ENCODE results near the gene CYB5R2. TPM values are rescaled to one million over a fixed set of nuclear protein-coding genes. Genes with fewer than 3 reads are reported as not detected.
"Not testable (repeated sequence)": the region's sequence is repeated elsewhere in the genome, so short reads cannot be mapped to it uniquely, and the experiment has no call there.

The CYB5R2 gene
- total RNA-seq, 1 experiment from 2014 or later = 3.6 TPM

DNA sequence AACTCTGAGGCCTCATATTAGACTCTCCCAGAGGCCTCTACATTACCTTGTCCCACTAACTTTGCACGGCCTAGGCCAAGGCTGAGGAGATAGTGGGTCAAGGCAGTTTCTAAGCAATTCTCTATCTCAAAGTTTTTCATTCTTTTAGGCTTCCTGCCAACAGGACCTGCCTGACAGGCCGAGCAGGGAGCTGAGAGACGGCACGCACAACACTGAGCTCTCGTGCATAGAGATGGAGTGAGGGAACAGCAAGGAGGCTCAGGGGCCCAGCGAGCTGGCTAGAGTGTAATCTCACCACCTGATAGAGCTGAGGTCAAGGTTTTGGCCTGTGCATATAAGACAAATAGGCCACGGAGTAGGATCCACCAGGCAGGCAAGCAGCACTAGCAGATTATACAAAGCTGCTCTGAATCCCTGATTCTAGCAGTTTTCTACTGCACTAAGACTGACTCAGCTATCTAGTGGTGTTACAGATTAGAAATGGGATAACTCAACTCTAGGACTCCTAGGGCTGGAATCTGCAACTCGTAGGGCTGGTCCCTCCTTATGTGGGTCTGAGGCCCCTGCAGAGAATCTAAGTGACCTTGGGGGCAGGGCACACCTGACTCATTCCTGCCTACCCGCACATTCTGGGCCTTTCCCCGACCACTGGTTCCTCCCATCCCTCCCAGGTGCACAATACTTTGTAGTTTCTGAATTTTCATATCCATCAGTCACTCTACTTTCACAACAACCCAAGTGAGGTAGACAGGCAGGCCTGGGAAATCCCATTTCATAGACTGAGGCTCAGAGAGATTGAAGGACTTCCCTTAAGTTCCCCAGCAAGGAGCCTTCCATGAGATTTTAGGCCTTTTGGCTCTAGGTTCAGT is 1.7 kb downstream of the CYB5R2 start:
- no peak for DNase-seq (ENCODE audit: extremely low read depth, low read depth)

DNA sequence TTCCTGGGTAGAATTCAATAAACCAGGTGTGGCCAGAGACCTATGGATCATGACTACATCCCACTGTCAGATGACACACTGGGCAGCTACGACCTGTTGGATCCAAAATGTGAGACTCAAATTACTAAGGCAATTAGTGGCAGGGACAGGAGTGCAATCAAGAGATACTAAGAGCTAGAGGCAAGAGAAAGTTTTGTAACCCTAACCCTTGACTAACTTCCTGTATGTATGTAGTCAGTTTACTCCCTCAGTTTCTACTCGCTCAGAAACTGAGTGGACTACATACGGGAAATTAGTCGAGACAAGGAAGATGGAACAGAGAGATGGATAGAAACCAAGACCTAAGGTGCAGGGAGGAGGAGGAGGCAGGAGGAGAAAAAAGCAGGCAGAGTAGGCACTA is 2.7 kb downstream of the CYB5R2 start:
- no peak for DNase-seq (ENCODE audit: extremely low read depth, low read depth)

- DNase-seq (ENCODE audit: extremely low read depth, low read depth) = no peak
Observed at GRCh38 chr11:7668911-7669310, 4.4 kb downstream of the CYB5R2 start.

- DNase-seq (ENCODE audit: extremely low read depth, low read depth) = no peak
Observed at GRCh38 chr11:7668464-7668863, 4.8 kb downstream of the CYB5R2 start.

- no peak for DNase-seq (ENCODE audit: extremely low read depth, low read depth)
Observed at GRCh38 chr11:7667460-7667859, 5.8 kb downstream of the CYB5R2 start.

DNA sequence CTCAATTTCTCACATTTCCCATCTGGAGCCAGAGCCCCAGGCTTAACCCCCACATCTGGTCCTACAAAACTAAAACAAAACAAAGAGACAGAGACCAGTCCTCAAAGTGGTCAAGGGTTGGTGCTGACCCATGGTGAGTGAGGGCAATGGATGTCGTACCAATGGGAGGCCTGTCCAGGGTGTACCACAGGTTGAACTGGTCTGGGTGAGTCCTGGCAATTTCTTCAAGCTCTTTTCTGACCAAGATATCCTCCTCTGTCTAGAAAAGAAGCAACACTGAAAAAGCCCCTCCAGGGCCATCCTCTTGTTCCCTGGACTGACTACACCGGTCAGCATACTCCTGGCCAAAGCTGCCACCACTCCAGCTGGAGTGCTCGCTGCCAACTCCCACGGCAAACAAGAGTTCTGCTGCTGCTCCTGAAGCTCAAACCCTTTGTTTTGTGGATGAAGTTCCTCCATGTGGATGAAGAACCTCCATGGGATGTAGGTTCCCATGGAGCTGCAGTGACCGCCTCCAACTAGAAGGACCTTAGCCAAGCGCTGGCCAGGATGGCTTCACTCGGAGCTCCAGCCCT is 6.9 kb downstream of the CYB5R2 start:
- DNase-seq (ENCODE audit: extremely low read depth, low read depth) = no peak

DNA sequence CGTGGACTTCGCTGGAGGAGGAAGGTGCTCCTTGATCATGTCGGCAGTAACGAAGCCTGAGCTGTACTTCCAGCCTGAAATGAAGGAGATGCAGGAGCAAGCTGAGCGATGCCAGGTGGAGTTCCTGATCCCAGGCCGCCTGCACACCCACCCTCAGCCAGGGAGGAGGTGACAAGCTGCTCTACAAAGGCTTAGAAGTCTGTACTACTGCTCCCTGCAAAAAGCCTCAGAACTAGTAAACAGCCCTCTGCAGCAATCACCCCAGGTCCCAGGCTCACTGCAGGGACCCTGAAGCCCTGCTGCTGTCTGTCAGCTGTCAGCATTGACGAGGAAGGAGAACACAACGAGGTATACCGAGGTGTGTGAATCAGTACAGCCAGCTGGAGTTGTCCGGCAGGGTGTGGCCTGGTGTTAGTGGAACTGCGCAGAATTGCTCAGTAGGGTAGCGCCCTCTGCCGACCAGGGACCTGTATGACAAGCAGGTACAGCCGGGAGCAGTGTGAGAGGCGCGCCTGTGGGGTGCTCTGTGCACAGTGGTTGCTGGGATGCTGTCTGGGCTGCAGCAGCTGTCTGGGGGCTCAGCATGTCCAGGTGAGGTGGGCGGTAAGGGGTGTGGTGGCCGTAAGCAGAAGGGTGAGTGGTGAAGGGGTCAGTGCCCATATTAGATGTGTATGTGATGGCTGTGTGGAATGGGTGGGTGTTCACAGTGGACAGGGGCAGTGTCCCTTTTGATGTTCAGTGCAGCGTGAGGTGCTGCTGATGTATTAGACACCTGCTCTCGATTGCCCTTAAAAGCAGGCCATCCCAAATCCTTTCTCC is 7.6 kb downstream of the CYB5R2 start:
- peak; percentile 65 for DNase-seq (ENCODE audit: extremely low read depth, low read depth)

- no peak for DNase-seq (ENCODE audit: extremely low read depth, low read depth)
Observed at GRCh38 chr11:7664867-7665266, 8.4 kb downstream of the CYB5R2 start.

GRCh38 chr11:7663531-7663930 is 9.8 kb downstream of the CYB5R2 start:
- DNase-seq (ENCODE audit: extremely low read depth, low read depth) = not testable (repeated sequence)

DNA sequence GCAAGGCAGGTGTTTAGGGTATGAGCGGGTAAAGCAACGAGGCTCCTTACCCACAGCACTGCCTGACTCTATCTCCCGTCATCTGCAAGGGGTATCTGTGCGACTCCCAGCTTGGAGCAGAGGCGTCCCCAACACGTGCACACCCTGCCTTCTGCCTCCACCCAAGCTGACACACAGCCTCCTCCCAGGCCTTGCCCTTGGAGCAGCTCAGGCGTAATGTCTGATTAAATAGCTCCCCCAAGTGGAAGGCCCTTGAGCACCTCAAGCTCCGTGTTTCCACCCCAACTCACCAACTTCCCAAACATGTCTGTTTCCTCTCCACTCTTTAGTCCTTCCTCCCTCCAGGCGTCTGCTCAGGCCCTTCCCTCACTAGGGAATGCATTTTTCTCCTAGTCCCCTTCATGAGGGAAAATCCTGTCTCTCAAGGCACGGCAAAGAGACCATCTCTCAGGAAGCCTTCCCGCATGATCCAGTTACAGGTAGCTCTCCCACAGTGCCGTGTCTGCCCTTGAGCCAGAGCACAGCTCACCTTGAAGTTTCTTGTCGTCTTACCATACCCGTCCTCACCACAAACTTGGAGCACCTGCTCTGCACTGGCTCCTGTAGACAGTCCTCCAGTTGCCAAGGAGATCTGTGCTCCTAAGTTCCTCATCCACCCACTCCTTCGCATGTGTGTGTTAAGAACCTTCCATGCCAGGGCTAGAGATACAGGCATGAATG is 15.8 kb downstream of the CYB5R2 start:
- peak; percentile 21 for DNase-seq (ENCODE audit: extremely low read depth, low read depth)

GRCh38 chr11:7656704-7657103 is 16.6 kb downstream of the CYB5R2 start:
- DNase-seq (ENCODE audit: extremely low read depth, low read depth) = no peak

DNA sequence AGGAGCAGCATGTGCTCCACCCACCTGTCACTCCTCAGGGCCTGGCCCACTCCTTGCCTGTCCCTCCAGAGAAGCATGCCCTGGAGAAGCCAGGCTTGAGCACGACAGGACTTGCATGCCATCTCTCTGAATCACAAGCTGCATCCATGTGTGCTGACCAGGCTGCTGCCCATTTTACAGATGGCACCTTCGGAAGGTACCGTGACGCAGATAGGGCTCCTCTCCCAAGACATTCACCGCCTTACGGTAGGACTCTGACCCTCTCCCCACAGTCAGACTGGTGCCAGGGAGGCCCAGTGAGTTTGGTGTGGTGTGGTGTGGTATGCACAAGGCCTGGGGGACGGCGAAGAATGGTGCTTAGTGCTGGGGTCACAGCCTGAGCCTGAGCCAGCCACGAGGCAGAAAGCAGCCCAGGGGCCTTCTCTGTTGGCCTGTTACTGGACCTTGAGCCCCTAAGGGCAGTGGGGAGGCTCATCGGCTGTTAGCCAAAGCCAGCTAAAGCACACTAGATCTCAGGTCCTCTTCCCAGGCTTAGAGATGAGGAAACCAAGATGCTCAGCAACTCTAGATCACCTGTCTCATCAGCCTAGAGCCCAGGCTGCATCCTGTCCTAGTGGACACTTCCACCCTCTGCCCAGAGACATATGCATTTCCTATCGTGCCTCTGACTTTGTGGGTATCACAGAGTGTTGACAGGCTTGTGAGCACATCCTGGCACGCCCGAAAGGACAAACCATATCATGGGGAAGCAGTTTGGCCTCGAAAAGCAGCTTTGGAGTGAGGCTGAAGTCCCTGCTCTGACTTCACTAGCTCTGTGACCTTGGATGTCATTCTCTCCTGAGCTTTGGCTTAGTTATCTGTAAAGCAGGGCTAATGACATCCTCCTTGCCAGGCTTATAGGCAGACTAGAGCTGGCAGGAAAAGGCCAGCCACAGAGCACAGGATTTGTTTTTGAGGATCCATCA is 17.8 kb downstream of the CYB5R2 start:
- DNase-seq (ENCODE audit: extremely low read depth, low read depth) = no peak

DNA sequence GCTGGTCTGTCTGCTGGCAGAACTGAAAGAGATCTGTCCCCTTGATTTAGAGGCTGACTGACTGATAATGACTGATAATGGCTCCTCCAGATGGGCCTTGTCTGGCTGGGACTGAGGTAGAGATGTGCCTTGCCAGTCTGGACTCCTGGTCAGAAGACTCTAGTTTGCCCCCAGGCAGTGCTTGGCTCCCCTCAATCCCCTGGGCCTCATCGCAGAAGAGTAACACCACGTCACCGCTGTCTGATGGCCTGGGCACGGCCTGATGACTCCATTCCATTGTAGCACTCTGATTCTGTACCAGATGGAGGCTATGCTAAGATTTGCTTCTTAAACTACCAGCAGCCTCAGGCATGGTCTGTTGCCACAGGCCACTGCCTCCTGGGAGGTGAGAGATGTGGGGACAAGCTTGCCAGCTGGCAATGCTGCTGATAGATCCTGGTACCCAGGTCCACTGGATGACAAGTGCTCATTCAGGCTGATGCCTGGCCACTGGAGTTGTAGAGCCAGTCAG is 19.1 kb downstream of the CYB5R2 start:
- DNase-seq (ENCODE audit: extremely low read depth, low read depth) = no peak

GRCh38 chr11:7651700-7652099 is 21.6 kb downstream of the CYB5R2 start:
- no peak for DNase-seq (ENCODE audit: extremely low read depth, low read depth)

DNA sequence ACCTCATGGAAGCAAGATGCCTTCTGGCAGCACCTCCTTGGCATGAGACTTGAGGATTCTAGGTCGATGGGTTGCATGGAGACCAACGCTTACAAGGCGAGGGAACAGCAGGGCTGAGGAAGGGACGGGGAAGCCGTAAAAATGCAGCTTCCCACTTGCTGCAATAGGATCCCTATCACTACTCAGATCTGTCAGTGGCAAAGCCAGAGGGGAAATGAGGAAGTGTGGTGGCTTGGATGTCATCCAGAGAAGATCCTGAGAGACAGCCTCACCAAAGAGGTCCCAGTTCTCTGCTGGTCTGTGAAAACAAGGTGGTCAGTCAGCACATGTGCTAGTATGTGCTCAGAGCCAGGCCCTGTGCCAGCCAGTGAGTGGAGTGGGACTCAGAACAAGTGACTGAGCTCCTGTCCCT is 22.2 kb downstream of the CYB5R2 start:
- DNase-seq (ENCODE audit: extremely low read depth, low read depth) = no peak

GRCh38 chr11:7648264-7648663 is 25.0 kb downstream of the CYB5R2 start:
- no peak for DNase-seq (ENCODE audit: extremely low read depth, low read depth)

DNA sequence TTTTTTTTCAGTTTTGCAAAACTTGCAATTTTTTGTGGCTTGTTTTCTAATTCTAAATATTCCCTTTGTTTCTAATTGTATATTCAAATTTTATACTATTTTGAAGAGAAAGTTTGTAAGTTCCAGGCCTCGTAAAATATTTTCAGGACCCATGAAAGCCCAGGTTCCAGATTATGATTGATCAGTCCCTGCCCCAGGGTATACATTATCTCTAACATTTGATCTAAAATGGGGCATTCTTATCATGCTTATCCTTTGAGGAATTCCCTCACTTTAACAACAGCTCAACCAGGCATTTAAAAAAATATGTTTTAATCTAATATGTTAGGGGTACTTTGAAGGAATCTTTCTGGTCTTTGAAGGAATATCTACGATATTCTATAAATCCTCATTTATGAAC is 26.4 kb downstream of the CYB5R2 start:
- DNase-seq (ENCODE audit: extremely low read depth, low read depth) = no peak

DNA sequence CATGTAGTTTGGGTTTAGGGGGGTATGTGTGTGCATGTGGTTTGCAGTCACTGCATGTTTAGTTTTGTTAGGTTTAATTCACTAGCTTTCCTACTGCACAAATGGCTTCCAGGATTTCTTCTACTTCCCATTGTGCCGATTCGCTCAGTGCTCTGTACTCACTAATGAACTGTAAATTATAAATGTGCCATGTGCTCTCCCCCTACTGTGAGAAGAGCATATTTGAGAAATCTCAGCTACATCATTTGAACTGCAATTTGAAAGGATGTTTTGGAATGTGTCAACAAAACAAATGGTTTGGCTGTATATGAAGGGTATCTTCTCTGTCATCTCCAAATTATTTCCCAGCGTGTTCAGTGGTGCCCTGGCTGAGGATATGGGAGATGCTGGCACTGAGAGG is 28.1 kb downstream of the CYB5R2 start:
- DNase-seq (ENCODE audit: extremely low read depth, low read depth) = no peak

DNA sequence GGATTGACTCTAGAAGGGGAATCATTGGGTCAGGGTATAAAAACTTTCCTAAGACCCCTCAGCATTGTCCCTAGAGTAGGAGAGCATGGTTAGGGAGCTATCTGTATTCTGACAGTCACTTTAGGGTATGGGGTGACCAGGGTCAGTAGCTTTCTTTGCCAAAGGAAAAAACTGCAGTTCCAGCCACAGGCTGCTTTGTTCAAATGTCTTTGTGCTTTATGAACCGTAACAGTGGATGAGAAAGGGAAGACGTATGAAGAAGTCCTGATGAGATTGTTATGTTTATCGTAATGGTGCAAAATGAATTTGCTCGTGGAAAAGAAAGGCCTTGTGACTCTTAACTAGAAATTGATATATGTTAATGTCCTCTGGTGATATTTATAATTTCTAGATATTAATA is 30.0 kb downstream of the CYB5R2 start:
- no peak for DNase-seq (ENCODE audit: extremely low read depth, low read depth)

Measured in NCI-H460 (cell line).